Right renal cortex interstitium (tissue), 3 donors: Measurements from ENCODE around the gene PRPSAP2. TPM values are rescaled to one million over a fixed set of nuclear protein-coding genes. Genes with fewer than 3 reads are reported as not detected.
"Not testable (repeated sequence)": the region's sequence is repeated elsewhere in the genome, so short reads cannot be mapped to it uniquely, and the experiment has no call there.

Experiments used
- DNase-seq, 3 donors: peaks; one replicate each; pipeline ENCODE4 v3.0.0-alpha.2; 2013; ENCODE audit warnings: low read depth in 3 of 3, low spot score in 2 of 3
- polyA plus RNA-seq, 3 donors: library from polyadenylated mRNA; unstranded; fragments of 120-200 nt; gene quantifications; one replicate each; pipeline ENCODE4 v1.2.1, GENCODE V29; 2013; ENCODE audit not compliant: insufficient read length in 3 of 3

PRPSAP2 gene
- polyA plus RNA-seq, 3 donors, result 60.6 to 61.4 (median 61.2) TPM

DNA sequence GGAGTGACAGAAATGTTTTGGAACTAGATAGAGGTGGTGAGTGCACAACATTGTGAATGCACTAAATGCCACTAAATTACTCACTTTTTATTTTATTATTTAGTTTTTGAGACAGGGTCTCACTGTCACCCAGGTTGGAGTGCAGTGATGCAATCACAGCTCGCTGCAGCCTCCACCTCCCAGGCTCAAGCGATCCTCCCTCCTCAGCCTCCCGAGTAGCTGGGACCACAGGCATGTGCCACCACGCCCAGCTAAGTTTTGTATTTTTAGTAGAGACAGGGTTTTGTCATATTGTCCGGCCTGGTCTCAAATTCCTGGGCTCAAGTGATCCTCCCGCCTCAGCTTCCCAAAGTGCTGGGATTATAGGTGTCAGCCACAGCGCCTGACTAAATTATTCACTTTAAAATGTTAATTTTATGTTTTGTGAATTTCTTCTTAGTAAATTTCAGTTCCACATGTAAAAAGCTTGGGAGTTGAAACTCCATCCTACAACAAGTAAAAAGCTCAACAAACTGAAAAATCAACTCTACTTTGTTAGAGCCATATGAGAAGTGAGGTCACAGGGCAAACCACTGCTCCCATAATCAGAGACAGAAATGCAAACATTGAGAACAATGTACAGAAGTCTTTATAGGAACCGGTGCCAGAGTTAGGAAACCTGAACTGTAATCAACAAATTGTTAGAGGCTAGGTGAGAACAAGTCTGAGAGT is 80.2 kb downstream of the PRPSAP2 start:
- no peak for DNase-seq

DNA sequence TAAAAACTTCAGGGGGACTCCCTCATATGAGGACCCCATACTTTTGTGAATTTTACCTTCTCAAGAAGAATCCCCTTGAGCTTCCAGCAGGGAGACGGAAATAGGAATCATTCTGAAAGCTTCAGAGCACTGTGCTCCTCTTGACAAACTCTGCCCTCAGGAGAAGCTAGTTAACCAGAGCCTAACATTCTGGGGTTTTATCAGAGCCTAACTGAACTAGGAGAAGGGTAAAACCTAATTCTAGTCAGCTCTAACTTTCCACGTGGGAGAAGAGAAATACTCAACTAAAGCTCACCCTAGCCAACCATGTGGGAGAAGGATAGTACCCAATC is 80.7 kb downstream of the PRPSAP2 start:
- DNase-seq, result no peak

DNA sequence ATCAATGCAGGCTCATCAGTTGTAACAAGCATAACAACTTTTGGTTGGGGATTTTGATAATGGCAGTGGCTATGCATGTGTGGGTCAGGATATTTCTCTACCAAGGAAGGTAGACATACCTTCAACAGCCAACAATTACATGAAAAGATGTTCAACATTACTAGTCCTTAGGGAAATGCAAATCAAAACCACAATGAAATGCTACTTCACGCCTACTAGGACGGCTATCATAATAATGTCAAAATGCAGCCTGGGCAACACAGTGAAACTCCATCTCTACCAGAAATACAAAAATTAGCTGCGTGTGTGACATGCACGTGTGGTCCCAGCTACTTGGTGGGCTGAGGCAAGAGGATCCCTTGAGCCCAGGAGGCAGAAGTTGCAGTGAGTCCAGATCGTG is 86.7 kb downstream of the PRPSAP2 start:
- no peak for DNase-seq

DNA sequence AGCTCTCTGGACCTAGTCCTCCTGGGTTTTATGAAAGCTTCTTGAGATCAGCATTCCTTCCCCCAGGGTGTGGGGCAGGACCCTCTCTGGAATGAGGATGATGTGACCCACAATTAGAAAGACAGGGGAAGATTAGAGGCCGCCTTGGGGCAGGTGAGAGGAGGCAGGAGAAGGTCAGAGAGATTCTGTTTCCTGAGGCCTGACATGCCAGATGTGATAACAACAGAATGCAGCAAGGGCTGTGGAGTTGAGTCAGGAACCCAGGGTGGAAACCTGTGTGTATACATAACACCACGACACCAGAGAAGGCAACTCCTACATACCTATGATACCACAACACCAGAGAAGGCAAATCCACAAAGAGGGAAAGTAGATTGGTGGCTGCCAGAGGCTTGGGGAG is 88.6 kb downstream of the PRPSAP2 start:
- no peak for DNase-seq

DNA sequence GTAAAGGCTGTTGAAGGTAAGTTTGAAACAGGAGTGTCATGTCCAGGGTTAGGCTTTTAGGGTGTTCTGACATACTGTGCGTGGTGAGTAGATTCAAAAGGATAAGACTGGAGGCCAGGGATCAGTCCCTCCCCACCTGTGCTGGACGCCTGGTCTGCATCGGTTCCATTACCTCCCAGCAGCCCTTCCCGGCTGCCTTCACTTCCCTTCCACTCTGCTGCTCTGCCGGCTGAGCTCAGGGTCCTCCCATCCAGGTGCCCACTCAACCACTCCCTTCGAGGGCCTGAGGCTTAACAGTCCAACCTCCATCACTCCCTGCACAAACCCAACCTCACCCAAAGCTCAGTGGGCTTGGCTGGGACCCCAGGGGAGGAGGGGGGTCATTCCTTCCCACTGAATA is 89.9 kb downstream of the PRPSAP2 start:
- DNase-seq, result no peak

DNA sequence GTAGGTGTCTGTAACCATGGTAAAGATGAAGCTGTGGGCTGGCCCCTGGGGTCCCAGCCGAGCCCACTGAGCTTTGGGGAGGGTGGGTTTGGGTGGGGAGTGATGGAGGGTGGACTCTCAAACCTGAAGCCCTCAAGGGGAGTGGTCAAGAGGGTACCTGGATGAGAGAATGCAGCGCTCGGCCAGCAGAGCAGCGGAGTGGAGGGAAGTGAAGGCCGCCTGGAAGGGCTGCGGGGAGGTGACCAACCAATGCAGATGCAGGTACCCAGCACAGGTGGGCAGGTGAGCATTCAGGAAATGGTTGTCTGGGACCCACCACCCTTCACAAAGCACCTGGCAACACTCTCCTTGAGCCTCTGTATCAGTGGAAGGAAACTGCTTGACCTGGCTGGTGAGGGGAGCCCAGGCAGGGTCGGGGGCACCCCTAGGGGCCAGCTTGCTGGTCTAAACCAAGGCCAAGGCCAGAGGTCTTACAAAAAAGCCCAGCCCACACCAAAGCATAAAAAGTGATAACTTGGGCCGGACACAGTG is 90.6 kb downstream of the PRPSAP2 start:
- DNase-seq, result no peak

DNA sequence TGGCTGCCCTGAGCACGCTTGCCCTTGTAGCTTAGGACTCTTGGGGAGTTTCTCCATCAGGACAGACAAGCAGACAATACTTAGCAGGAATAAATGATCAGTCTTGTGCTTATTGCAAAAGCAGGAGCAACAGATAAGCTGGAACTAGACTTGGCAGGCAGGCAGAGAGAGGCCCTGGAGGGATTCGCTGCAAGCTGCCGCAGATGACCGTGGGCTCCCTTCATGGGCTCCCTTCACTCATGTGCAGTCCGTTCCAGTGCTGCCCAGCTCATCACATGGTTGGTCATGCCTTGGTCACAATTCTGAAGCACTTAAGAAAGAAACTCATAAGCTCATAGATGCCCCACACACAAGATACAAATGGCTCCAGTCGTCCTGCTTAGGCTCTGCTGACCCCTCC is 91.6 kb downstream of the PRPSAP2 start:
- no peak for DNase-seq

DNA sequence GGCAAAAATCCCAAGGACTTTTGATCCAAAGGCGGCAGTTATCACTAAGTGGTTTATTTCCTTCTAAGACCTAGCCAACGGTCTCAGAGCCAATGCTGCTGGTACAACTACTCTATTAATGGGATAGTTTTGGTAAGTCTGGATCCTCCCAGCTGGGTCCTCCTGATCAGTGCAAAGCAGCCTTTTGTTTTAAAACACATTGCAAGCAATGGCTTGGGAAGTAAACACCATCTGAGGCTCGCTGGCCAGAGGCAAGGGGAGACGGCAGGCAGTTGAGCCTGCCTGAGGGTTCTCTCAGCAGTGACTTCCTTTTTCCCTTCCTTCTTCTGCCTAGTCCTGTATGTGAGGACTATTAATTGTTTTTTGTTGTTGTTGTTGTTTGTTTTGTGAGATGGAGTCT is 92.4 kb downstream of the PRPSAP2 start:
- no peak for DNase-seq

DNA sequence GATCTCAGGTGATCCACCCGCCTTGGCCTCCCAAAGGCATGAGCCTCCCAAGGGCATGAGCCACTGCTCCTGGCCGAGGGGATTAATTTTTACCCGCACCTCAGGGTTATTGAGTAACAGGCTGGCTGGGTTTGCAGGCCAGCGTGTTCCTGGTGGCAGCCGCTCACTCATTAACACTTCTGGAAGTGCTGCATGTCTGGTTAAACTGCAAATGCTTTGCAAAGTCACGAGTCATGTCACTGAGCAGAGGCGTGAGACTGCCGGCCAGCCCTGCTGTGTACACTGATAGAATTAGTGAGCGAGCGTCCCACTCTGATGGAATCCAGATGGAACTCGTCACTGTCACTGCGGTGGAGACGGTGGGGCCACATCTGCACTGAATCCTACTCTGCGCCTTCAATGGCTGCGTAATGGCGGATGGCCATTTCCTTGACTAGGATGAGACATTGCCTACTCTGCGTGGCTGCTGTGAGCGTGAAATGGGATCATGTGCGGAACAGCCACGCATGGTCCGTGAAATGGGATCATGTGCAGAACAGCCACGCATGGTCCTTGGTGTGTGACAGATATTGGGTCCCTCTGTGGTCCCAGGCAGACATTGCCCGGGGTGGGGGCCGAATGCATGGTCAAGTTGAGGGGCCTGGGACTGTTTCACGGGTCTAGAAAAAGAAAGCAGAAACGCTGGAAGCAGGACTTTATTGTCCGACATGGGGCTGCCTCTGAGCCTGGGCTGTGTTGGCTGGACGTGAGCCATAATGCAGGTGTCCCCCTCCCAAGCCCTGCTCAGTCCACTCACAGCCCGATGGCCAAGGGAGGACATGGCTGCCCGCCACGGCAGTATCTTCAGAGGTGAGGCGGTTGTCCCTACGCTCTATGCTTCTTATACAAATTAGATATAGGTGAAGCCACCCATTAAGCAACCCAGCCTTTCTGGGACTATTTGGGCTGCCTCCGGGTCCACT is 93.3 kb downstream of the PRPSAP2 start:
- DNase-seq, result peak in 2 of 3 donors; percentile 32

DNA sequence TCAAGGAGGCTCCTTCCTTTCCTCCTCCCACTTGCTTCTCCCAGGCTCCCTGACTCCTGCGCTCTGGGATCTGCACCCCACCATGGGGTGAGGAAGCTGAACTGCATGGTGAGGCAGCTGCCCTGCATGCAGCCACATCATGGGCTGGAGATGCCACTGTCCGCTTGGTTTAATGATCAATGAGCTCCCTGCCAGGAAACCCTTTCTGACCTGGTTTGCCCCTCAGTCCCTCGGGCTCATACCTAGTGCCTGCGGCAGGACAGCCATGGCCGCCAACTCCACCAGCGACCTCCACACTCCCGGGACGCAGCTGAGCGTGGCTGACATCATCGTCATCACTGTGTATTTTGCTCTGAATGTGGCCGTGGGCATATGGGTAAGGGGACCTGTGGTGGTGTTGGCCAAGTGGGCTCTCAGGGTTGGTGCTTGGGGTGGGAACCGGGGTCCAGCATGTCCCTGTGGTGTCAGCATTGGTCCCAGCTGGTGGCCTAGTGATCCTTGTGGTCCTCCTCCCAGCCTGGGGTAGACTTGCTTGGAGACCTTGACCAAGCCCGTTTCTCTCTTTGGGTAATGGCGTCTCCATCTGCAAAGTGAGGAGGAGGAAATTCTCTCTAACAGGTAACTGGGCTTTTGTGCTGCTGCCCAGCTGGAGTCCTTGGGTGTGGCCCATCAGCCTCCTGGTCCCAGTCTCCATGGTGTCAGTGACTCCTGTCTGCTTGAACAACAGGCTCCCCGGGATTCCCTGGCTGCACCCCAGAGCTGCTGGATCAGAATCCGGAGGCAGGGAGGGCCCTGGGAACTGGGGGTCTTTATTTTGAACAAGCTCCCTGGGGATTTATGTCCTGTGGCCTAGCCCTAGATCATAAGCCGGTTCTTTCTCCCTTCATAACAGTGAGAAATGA is 94.3 kb downstream of the PRPSAP2 start, which contains the start of gene SLC5A10:
SLC5A10 (plus strand) TSS at position 225 of the 902 bp plus-strand sequence; CDS start at position 266, 41 bp downstream.
- DNase-seq, result no peak

DNA sequence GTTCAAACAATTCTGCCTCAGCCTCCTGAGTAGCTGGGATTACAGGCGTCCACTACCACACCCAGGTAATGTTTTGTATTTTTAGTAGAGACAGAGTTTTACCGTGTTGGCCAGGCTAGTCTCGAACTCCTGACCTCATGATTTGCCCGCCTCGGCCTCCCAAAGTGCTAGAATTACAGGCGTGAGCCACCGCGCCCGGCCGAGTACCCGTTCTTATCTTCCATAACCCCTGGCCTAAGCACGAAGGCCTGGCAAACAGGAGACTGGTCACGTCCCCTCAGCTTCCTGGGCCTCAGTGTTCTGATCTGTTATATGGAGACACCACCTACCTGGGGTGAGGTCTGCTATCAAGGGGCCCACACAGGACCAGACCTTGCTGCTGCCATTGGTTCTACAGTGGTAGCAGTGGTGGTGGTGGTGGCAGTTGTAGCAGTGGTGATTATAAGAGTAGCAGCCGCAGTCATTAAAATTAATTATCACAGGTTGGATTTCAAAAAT is 95.3 kb downstream of the PRPSAP2 start:
- no peak for DNase-seq

DNA sequence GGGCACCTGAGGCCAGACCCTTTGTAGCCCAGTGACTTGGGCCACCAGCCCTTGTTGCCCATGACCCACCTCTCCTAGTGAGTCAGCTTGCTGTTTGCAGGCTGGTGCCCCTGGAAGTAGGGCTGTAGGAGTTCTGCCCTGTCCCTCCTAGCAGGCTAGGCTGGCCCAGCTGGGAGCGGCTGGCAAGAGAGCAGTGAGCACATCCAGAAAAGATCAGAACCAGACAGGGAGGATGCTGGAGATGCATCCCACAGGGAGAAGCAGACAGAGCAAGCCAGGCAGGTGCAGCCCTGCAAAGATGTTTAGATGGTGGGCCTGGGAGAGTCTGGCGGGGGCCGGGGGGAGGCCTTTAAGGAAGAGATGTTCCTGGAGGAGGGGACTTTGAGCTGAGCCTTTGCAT is 96.4 kb downstream of the PRPSAP2 start:
- no peak for DNase-seq

DNA sequence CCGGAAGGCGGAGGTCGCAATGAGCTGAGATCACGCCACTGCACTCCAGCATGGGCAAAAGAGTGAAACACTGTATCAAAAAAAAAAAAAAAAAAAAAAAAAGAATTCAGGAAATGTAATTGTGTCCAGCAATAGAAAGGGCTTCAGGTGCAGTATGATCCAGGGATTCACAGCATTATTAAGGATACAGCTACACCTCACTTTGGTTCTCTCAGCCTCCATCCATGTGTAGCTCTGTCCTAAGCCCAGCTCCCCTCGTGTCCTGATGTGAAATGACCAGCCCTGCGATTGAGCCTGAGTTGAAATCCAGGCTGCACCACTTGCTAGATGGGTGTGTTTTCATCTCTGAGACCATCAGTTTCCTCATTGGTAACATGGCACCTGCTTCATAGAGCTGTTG is 97.1 kb downstream of the PRPSAP2 start:
- DNase-seq, result no peak

DNA sequence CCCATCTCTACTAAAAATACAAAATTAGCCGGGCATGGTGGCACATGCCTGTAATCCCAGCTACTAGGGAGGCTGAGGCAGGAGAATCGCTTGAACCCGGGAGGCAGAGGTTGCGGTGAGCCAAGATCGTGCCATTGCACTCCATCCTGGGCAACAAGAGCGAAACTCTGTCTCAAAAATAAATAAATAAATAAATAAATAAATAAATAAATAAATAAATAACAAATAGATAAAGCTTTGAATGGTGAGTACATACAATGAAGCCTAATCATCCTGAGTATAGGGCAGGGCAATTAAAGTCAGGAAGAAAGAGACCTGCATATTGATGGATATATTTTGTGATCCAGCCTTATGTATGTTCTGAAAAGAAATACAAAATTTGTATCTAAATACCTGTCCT is 98.1 kb downstream of the PRPSAP2 start:
- not testable (repeated sequence) for DNase-seq

DNA sequence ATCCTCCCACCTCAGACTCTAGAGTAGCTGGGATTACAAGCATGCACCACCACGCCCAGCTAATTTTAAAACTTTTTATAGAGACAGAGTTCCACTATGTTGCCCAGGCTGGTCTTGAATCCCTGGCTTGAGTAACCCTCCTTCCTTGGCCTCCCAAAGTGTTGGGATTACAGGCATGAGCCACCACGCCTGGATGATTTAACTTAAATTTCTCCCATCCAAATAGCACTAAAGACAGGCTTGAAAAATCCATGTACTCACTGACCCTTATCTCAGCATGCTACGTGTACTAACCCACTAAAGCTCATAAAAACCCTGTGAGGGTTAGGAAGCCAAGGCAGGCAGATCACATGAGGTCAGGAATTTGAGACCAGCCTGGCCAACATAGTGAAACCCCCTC is 98.7 kb downstream of the PRPSAP2 start:
- no peak for DNase-seq

DNA sequence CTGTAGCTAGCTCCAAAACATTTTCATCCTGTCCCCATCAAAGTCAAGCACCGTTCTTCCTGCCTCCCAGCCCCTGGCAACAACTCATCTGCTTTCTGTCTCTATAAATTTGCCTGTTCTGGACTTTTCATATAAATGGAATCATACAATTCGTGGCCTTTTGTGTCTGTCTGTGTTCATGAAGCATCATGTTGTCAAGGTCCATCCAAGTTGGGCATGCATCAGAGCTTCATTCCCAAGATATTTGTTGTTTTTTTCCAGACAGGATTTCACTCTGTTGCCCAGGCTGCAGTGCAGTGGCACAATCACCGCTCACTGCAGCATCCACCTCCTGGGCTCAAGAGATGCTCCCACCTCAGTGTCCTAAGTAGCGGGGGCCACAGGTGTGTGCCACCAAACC is 99.9 kb downstream of the PRPSAP2 start:
- no peak for DNase-seq

DNA sequence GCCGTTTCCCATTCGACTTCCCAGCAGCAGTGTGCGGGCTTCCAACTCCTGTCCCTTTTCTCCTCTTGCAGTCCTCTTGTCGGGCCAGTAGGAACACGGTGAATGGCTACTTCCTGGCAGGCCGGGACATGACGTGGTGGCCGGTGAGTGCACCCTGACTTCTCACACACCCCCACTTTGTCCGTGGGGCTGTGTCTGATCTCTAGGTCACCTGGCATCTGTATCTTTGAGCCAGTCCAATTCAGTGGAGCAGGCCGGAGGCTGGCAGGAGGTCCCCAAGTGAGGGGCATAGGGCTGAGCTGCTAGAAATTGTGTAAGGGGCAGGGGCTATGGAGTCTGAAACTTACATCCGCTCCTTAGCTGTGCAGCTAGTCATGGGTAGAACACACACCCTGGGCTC is 100.7 kb downstream of the PRPSAP2 start:
- no peak for DNase-seq

DNA sequence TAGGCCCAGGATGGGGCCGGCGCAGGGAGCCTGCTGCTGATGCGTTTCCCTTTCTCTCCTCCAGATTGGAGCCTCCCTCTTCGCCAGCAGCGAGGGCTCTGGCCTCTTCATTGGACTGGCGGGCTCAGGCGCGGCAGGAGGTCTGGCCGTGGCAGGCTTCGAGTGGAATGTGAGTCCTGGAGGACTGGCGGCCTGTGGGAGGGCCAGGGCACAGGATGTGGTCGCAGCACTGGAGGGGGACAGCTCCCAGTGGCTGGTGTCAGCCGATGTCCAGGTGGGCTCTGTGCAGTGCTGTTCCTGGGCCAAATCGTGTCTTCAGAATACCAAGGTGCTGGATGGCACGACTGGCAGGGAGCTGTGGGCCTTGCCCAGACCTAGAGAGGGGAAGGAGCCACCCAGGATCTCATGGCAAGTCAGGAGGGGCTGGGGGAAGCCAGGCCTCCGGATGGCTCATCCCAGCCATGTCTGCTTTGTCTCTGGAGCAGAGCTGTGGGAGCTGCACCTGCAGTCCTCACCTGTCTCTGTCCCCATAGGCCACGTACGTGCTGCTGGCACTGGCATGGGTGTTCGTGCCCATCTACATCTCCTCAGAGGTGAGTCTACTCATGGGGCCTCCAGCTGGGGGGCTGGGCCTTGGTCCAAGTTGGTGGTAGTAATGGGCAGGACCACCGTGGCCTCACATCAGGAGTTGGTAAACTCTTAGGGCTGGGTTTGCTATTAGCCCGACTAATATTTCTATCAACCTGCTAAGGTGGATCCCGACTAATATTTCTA is 101.3 kb downstream of the PRPSAP2 start:
- DNase-seq, result no peak

DNA sequence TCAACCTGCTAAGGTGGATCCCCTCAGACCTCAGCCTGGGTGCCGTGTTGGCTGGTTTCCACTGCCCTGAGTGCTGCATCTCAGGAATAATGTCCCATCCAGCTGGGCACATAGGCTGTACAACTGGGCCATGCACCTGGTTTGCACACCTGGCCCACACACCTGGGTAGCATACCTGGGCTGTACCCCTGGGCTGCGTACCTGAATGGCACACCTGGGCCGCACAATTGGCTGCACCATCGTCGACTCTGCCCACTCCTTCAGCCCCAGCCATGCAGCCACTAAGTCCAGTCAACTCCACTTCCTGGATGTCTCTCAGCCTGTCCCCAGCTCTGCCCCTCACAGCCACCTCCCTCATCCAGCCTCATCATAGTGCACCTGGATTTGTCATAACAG is 101.9 kb downstream of the PRPSAP2 start:
- no peak for DNase-seq

DNA sequence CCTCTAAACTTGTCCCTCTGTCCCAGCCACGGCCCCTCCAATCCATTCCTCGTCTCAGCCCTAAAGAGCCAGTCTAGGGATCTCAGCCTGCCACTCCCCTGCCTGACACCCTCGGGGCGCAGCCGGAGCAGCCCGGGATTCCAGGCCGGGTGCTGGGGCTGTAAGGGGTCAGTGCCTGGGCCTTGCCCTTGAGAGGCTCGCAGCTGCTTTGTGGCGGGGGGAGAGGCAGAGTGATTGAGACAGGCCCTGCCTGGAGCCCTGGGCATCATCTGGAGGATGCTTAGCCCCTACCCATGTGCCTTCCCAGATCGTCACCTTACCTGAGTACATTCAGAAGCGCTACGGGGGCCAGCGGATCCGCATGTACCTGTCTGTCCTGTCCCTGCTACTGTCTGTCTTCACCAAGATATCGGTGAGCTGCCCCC is 102.3 kb downstream of the PRPSAP2 start:
- DNase-seq, result no peak
